GM19467 (cell line): Measurements from ENCODE around the gene NDST4.
"Not testable (repeated sequence)": the region's sequence is repeated elsewhere in the genome, so short reads cannot be mapped to it uniquely, and the experiment has no call there.

Source experiments
- ATAC-seq: cut with Tn5 transposase; IDR thresholded peaks from one replicate; pipeline ENCODE4 v1.9.1; 2021; ENCODE audit warnings: mild to moderate bottlenecking, moderate library complexity; ENCODE audit not compliant: unreplicated experiment

The NDST4 gene

DNA sequence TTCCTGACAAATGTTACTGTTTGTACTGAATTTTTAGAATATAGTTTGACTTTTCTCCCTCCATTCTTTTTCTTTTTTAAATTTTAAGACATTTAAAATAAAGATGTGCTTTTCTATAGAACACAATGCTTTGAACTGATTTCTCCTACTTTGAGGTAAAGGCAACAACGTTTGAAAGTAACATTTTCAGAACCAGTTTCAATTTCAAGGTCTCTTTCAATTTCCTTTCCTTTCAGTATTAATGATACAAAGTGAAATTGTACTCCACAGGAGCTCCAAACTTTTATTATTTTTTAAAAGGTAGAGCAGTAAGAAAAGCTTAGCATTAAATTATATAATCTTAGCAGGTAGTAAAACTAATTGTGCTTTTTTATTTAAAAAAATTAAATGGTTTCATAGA, 54.9 kb downstream of the NDST4 start:
- no peak for ATAC-seq

DNA sequence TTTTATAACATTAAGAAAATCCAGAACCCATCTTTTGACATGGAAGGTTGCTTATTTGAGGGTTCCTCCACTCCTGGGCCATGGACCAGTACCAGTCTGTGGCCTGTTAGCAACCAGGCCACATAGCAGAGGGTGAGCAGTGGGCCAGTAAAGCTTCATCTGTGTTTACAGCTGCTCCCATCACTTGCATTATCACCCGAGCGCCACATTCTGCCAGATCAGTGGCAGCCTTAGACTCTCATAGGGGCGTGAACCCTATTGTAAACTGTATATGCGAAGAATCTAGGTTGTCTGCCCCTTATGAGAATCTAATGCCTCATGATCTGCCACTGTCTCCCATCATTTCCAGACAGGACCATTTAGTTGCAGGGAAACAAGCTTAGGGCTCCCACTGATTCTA, 58.6 kb downstream of the NDST4 start:
- no peak for ATAC-seq

- ATAC-seq = no peak
These were observed 60.1 kb downstream of the NDST4 start for GRCh38 chr4:115053313-115053712.

DNA sequence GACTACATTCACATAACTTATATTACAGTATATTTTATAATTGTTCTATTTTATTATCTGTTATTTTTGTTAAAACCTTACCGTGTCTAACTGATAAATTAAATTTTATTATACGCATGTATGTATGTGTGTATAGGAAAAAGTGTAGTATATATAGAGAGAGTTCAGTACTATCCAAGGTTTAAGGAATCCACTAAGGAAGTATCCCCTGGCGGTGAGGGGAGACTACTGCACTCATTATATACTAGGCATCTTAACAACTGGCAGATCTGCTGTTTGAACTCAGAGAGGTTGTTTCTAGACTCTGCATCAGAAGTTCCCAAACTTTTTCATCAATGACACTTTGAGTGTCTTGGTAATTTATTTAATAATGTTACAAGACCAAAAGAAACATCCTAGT, 70.9 kb downstream of the NDST4 start:
- ATAC-seq = no peak

- ATAC-seq = no peak
These were observed 83.1 kb downstream of the NDST4 start for GRCh38 chr4:115030281-115030680.

GRCh38 chr4:115028682-115029410, 84.6 kb downstream of the NDST4 start:
- no peak for ATAC-seq

DNA sequence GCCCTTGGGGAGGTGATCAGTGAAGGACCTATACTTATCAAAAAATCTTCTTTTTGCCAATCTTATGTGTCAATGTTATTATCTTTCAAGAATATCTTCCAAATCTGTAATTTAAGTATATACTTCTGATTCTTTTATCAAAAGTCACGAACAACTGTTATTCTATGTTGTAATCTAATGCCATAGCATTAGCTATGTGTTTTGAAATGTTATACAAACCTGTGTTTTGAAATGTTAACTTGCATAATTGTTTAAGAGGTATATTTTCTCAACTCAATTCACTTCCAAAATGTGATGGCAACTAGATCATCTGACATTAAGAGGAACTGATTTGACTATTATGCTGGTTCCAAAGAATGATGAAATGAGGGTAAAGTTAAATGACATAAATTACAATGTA, 113.5 kb downstream of the NDST4 start:
- ATAC-seq = no peak

DNA sequence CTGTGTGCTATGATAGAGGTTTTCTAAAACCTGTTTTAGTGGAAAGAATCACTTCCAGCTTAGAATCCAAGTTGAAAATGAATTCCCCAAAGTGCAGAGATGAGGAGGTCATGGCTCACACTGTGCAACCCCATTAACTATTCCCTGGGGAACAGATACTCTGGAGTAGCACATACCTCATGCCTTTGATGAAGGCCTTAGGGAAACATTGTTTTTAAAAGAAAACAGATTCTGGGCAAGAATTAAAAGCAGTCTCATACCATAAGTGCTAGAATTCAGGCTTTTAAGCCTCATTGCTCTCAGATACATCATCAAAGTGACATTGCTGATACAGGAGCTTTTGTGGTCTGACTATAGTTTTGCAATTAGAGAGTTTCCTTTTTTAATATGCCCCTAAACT, 115.1 kb downstream of the NDST4 start:
- no peak for ATAC-seq

- ATAC-seq = no peak
These were observed 115.7 kb downstream of the NDST4 start for GRCh38 chr4:114997576-114998247.

- ATAC-seq = no peak
These were observed 127.3 kb downstream of the NDST4 start for GRCh38 chr4:114986133-114986532.

DNA sequence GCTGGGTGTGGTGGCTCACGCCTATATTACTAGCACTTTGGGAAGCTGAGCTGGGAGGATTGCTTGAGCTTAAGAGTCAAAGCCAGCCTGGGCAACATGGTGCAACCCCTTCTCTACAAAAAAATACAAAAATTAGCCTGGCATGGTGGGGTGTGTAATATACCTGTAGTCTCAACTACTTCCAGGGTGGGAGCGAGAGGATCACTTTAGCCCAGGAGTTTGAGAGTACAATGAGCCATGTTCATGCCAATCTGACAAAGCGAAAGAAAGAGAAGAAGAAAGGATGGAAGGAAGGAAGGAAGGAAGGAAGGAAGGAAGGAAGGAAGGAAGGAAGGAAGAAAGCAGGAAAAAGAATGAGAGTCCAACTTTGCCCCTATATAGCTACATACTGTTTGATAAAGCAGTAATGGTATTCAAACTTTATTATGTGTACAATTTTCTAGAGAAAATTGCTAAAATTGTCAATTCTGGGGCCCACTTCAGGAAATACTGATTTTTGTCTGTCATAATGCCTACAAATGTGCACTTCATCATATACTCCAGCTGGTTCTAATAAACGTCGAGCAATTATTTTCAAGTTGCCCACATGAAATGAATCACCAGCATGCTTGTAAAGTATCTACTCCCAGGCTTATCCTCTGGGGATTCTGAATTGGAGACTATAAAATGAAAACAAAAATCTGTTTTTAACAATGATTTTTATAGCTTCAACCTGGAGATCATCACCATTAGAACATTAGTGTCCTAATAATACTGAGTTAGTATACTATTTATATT, 132.3 kb downstream of the NDST4 start:
- no peak for ATAC-seq

DNA sequence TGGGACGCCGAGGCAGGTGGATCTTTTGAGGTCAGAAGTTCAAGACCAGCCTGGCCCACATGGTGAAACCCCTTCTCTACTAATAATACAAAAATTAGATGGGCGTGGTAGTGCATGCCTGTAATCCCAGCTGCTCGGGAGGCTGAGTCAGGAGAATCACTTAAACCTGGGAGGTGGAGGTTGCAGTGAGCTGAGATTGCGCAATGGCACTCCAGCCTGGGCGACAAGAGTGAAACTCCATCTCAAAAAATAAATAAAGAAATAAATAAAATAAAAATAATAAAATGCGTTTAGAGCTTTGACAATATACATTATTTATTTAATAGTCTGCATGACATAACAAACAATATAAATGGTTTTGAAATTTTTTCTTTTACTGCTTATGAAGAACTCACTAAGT, 133.0 kb downstream of the NDST4 start:
- ATAC-seq = not testable (repeated sequence)

DNA sequence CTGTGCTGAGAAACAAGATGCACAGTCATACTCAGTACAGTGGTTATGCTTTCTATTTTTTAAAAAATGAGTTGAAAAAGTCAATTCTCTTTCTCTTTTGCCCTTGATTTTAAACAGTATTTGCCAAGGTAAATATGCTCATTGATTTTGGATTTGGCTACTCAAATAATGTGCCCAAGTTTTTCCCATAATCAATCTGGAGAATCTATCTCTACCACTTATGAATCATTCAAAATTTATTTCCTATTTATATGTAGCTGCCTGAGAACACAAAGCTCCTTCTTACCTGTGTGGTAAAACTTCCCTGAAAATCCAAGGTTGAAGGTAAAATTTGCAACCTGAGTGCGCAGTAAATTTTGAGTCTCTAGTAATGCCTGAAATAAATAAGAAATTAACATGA, 136.5 kb downstream of the NDST4 start:
- no peak for ATAC-seq

DNA sequence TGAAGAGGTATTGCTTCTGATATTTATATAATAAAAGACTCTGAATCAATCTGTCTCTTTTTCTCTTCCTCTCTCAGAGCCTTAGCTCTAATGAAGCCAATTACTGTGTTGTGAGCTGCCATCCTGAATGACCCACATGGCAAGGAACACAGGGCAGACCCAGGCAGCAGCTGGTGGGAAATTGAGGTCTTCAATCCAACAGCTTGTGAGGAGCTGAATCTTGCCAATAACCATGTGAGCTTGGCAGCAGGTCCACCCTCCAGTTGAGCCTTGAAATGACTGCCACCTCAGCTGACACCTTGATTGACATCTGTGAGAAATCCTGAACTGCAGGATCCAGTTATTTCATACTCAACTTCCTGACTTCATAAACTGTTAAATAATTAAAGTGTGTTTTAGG, 149.4 kb downstream of the NDST4 start:
- ATAC-seq = no peak

DNA sequence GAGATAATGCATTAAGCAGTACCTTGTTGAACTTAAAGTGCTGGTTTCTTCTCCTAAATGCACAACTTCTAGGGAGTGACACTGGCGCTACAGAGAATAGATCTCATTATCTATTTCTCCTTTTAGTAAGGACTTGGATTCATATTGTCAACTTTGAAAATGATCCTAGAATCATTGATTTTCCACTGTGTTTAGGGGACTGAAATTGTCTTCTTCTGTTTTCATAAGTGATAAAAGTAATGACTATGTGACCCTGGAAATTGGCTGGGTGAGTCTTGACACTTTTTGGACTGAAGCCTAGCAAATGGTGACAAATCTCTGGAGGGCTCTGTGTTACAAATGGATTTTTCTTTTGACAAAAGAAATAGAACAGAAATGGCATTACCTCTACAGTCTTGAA, 167.8 kb downstream of the NDST4 start:
- no peak for ATAC-seq

- no peak for ATAC-seq
These were observed 171.9 kb downstream of the NDST4 start for GRCh38 chr4:114941503-114941902.

- ATAC-seq = no peak
These were observed 185.5 kb downstream of the NDST4 start for GRCh38 chr4:114927881-114928280.

DNA sequence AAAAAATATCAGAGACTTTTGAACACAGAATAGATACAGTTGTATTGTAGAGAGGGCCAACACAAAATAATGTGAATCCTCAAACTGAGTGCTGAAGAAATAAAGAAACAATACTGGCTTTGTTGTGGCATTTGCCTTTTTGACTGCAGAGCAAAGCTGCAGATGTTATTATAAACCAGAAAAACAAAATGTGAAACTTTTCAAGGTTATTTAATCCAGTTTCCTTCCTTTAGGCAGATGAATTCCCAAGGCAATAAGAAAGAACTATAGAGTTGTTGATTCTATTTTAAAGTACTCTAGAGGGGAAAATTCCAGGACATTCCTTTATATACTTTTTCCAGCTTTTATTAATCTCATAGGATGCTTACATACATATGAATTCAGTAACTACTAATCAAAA, 186.8 kb downstream of the NDST4 start:
- ATAC-seq = no peak

DNA sequence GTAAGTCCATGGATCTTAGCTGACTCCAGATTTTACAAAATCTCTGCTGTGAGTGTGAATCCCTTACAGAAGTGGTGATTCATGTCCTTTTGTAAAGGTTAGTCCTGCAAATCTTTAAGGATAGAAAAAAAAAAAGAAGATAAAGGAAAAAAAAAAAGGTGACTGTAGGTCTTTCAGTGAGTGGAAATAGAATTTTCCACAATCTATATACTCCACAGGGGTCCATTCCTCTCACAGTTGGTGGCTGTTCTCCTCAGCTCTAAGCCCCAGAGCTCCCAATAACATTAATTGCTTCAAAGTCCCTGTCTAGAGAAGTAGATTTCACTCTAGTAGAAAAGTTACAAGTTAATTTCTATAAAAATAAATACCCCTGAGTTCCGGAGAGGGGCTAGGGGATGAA, 189.1 kb downstream of the NDST4 start:
- no peak for ATAC-seq

DNA sequence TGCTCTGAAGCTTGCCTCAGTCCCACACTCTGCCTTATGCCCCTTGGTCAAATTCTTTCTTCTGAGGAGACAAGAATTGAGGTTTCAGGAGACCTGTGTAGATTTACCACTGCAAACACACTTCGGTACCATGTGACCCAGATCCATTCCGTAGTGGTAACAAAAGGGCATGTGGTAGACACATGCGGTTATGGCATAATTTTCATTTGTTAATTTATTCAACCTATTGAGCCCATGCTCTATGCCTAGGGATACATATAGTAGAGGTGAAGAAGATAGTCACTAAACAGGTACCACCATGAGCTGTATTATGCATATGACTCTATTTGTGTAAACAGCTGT, 190.9 kb downstream of the NDST4 start:
- no peak for ATAC-seq

DNA sequence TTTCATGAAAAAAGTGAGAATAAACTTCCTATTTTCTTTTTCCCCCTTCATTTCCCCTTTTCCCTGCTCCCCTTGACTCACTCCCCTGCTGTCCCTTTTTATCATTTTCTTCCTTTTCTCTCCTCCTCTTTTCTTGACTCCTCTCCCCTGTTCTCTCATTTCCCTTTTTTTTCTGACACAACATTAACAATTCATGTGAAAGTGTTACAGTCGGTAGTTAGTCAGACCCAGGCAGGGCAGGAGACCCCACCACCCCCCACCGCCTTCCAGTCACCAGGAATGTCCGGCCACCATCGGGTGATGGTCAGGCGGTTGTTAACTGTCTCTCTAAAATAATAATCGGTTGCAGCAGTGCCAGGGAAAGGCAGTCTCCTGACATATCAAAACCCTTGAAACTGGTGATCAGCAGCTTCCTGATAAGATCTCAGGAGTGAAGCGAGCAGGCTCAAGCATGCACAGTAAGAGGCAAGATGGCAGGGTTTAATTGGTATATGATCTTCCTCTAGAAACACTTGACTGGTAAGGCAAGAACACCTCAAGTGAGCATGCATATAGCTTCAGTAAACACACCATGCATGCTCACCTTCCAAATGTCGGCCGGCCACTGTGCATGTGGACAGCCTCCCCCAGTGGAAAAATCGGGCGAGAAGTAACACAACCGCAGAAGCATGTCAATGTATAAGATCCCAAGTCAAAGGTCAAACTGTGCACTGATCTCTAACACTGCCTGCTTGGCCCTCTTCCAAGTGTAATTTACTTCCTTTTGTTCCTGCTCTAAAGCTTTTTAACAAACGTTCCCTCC, 191.4 kb downstream of the NDST4 start:
- ATAC-seq = no peak
